ENCODE data around the gene AMBP.

The AMBP gene

DNA sequence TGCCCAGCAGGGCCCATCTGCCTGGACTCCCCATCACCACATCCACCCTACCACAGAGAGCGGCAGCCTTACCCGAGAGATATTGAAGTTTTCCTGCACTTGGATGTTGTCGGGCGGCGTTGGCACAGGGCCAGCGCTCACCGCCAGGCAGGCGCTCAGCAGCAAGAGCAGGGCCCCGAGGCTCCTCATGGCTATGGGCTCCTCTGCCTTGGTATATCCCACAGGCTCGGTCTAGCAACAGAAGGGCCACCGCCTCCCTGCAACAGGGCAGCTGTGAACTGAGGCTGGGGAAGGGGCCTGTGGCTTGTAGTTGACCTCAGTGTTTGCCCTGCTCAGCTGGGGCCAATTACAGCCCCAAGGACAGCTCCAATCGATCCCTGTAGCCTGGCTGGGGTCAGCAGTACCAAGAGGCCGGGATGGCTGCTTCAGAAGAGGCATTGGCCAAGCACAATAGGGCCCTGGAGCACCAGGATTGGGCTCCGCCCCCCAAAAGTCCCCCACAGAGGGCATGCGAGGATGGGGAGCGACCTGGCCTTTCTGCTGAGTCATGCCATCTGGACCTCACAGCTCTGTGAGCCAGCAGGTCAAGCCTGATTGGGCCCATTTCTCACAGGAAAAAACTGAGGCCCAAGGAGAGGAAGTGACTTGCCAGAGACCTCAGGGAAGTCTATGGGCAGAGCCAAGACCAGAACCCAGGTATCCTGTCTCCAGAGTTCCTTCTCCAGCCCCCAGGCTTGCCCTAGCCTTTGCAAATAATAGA lies at the start of gene AMBP:
Gene AMBP, minus strand, starts transcription at position 280 of the 760 bp plus-strand sequence. Its CDS starts 91 bp downstream, at position 189.
- no peaks in the 10 kb centered on the region for H3K27me3 ChIP-seq (ENCODE audit: insufficient read depth, low read depth)
- H4K20me1 ChIP-seq (ENCODE audit: insufficient read depth), result no peaks in the 10 kb centered on the region
- H3K4me1 ChIP-seq (ENCODE audit: low read depth, poor library complexity, severe bottlenecking), result no peaks in the 10 kb centered on the region
- H3K9ac ChIP-seq, result no peak within 1 kb of the TSS
- no peak within 1 kb of the TSS for H3K4me2 ChIP-seq
- no peak within 1 kb of the TSS for H2AFZ ChIP-seq (ENCODE audit: low read depth)
- TF ChIP-seq, protein P1, sequence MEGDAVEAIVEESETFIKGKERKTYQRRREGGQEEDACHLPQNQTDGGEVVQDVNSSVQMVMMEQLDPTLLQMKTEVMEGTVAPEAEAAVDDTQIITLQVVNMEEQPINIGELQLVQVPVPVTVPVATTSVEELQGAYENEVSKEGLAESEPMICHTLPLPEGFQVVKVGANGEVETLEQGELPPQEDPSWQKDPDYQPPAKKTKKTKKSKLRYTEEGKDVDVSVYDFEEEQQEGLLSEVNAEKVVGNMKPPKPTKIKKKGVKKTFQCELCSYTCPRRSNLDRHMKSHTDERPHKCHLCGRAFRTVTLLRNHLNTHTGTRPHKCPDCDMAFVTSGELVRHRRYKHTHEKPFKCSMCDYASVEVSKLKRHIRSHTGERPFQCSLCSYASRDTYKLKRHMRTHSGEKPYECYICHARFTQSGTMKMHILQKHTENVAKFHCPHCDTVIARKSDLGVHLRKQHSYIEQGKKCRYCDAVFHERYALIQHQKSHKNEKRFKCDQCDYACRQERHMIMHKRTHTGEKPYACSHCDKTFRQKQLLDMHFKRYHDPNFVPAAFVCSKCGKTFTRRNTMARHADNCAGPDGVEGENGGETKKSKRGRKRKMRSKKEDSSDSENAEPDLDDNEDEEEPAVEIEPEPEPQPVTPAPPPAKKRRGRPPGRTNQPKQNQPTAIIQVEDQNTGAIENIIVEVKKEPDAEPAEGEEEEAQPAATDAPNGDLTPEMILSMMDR (conservative IDR thresholded peaks at IDR 0.05; ENCODE audit: low read depth, low read length), result no peak
- no peaks in the 10 kb centered on the region for H3K36me3 ChIP-seq (ENCODE audit: insufficient read depth)
- no peak within 1 kb of the TSS for H3K4me3 ChIP-seq (IDR thresholded peaks at IDR 0.05; ENCODE audit: insufficient read depth, low read depth, low read length)
- no peak within 1 kb of the TSS for H3K27ac ChIP-seq
- no peaks in the 10 kb centered on the region for H3K79me2 ChIP-seq (ENCODE audit: insufficient read depth, low read depth)

DNA sequence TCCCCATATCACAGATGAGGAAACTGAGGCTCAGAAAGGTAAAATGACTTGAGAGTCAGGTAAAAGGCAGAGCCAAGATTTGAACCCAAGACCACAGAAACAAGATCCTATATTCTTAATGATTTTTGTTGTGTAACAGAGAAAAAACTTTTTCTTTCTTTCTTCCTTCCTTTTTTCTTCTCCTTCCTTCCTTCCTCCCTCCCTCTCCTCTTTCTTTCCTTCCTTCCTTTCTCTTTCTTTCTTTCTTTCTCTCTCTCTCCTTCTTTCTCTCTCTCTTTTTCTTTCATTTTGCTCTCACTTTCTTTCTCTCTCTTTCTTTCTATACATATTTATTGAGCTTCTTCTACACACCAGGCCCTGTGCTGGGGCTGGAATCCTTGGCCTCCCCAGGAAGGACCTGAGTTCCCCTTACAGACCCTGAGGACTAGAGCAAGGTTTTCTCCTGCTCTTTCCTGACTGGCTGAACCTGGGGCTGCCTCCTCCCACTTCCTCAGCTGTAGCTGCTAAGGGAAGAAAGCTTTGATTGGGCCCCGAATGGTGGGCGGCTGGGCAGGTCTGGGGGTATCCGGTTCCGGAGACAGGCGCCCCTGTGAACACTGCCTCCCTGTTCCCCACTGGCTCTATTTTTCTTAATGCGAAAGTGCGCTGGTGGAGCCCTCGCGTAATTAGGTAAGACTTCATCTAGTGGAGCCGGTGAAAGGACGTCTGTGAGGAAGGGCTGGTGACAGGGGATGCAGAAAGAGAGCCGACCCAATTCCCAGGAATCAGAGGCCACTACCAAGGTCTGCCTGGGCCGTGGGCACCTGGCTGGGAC lies 48.4 kb upstream of the AMBP start:
- Histone ChIP-seq H4K20me1 (ENCODE audit: insufficient read depth) (no peaks in the 10 kb centered on the region), H2AFZ (ENCODE audit: low read depth) (no peak overlapping the region), H3K27ac (no peak overlapping the region), H3K9ac (no peak overlapping the region), H3K4me3 (IDR thresholded peaks at IDR 0.05; ENCODE audit: insufficient read depth, low read depth, low read length) (no peak overlapping the region), H3K4me2 (no peak overlapping the region), H3K27me3 (ENCODE audit: insufficient read depth, low read depth) (no peaks in the 10 kb centered on the region), H3K4me1 (ENCODE audit: low read depth, poor library complexity, severe bottlenecking) (no peaks in the 10 kb centered on the region), H3K36me3 (ENCODE audit: insufficient read depth) (no peaks in the 10 kb centered on the region), H3K79me2 (ENCODE audit: insufficient read depth, low read depth) (no peaks in the 10 kb centered on the region)
- TF ChIP-seq, protein P1 (conservative IDR thresholded peaks at IDR 0.05; ENCODE audit: low read depth, low read length), result no peak

DNA sequence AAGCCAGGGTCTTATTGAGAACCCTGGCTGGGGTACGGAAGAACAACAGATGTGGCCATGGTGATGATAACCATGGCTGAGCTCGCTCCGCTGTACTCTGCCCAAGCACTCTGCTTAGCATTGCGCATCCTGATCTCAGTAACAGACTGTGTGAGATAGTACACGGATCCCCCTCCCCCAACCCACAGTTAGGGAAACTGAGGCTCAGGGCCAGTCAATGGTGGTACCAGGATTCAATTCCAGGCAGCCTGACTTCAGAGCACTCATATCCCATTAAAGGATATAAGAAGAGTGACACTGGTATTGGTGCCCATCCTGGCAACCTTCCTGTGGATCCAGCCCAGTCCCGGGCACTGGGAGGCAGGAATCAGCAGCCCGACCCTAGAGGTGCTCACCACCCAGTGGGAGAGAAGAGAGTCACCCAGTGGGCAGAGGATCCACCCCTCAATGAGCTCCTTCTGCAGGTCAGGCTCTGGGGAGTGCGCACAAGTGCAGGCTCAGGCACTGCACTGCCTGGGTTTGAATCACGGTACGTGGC lies 47.4 kb upstream of the AMBP start:
- no peaks in the 10 kb centered on the region for H4K20me1 ChIP-seq (ENCODE audit: insufficient read depth)
- H3K4me1 ChIP-seq (ENCODE audit: low read depth, poor library complexity, severe bottlenecking), result no peaks in the 10 kb centered on the region
- TF ChIP-seq, protein P1 (conservative IDR thresholded peaks at IDR 0.05; ENCODE audit: low read depth, low read length), result no peak
- no peak overlapping the region for H3K4me2 ChIP-seq
- no peaks in the 10 kb centered on the region for H3K27me3 ChIP-seq (ENCODE audit: insufficient read depth, low read depth)
- no peak overlapping the region for H3K4me3 ChIP-seq (IDR thresholded peaks at IDR 0.05; ENCODE audit: insufficient read depth, low read depth, low read length)
- no peak overlapping the region for H2AFZ ChIP-seq (ENCODE audit: low read depth)
- no peak overlapping the region for H3K27ac ChIP-seq
- H3K36me3 ChIP-seq (ENCODE audit: insufficient read depth), result no peaks in the 10 kb centered on the region
- no peaks in the 10 kb centered on the region for H3K79me2 ChIP-seq (ENCODE audit: insufficient read depth, low read depth)
- no peak overlapping the region for H3K9ac ChIP-seq

DNA sequence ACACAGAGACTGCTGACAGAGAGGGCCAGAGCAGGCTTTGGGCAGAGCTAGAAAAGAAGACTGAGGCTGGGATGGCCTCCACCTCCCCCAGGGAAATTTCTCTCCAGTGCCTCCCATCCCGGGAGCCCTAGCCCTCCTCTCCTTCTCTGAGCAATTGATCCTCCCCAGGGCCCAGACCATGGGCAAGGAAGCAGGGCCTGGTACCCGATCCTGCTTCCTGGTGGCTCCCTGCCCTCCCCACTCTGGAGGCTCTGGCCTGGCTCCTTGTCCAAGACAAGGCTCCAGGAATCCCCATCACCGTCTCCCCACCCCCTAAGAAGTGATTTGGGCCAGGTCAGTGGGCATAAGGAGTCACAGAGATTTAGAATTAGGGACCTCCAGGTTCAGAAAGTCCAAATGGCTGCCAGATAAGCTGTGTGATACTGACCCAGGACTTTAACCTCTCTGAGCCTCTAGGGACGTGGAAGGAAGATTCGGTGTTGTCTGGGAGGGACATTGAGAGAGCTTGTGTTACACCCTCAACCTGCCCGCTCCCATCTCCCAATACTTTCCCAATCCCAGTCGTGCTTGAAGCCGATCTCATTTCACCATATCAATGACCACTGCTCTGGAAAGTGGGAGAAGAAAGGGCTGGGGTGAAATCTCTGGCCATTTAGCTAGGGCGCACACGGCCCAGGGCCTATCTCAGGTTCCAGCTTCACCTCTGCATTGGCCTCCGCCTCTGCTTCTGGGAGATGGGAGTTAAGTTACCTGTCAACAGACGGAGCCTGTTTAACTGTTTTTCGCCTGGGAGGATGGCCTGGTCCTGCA lies 46.8 kb upstream of the AMBP start:
- H3K9ac ChIP-seq, result no peak overlapping the region
- H3K27me3 ChIP-seq (ENCODE audit: insufficient read depth, low read depth), result no peaks in the 10 kb centered on the region
- TF ChIP-seq, protein P1 (conservative IDR thresholded peaks at IDR 0.05; ENCODE audit: low read depth, low read length), result no peak
- no peak overlapping the region for H2AFZ ChIP-seq (ENCODE audit: low read depth)
- H3K4me3 ChIP-seq (IDR thresholded peaks at IDR 0.05; ENCODE audit: insufficient read depth, low read depth, low read length), result no peak overlapping the region
- H3K27ac ChIP-seq, result no peak overlapping the region
- no peak overlapping the region for H3K4me2 ChIP-seq
- no peaks in the 10 kb centered on the region for H3K4me1 ChIP-seq (ENCODE audit: low read depth, poor library complexity, severe bottlenecking)
- H3K79me2 ChIP-seq (ENCODE audit: insufficient read depth, low read depth), result no peaks in the 10 kb centered on the region
- no peaks in the 10 kb centered on the region for H3K36me3 ChIP-seq (ENCODE audit: insufficient read depth)
- H4K20me1 ChIP-seq (ENCODE audit: insufficient read depth), result no peaks in the 10 kb centered on the region

Measured in KMS-11 (cell line).